Measurements from ENCODE around the gene HSPBAP1.

DNA sequence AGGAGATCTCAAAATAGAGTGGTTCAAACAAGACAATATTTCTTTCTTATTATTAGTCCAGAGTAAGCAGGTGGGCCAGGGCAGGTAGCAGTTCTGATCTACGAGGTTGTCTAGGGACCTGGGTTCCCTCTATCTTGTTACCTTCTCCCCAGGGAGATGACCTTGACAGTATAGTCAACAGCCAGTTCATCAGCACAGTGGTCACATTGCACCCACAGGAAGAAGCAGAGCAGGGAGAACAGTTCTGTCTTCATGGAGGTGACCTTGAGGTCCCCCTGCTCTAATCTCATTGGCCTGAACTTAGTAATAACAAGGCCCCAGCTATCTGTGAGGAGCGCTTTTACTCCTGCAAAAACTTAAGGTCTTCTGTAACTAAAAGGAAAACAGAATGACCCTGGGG lies 23.0 kb upstream of the HSPBAP1 start:
- TF ChIP-seq, protein P1, sequence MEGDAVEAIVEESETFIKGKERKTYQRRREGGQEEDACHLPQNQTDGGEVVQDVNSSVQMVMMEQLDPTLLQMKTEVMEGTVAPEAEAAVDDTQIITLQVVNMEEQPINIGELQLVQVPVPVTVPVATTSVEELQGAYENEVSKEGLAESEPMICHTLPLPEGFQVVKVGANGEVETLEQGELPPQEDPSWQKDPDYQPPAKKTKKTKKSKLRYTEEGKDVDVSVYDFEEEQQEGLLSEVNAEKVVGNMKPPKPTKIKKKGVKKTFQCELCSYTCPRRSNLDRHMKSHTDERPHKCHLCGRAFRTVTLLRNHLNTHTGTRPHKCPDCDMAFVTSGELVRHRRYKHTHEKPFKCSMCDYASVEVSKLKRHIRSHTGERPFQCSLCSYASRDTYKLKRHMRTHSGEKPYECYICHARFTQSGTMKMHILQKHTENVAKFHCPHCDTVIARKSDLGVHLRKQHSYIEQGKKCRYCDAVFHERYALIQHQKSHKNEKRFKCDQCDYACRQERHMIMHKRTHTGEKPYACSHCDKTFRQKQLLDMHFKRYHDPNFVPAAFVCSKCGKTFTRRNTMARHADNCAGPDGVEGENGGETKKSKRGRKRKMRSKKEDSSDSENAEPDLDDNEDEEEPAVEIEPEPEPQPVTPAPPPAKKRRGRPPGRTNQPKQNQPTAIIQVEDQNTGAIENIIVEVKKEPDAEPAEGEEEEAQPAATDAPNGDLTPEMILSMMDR (IDR thresholded peaks at IDR 0.05; ENCODE audit: insufficient read depth, low read length, poor library complexity, severe bottlenecking), result no peak
- TF ChIP-seq EZH2phosphoT487 (conservative IDR thresholded peaks at IDR 0.05; ENCODE audit: low read length), result no peak
